Spinal cord (tissue), 10 donors: ENCODE measurements around the gene TMEM132A. TPM values are rescaled to one million over a fixed set of nuclear protein-coding genes. Genes with fewer than 3 reads are reported as not detected.

Experiments
- DNase-seq, 6 donors: peaks; one replicate each; pipeline versions ENCODE4 v3.0.0 to v3.0.0-alpha.2; 2013 to 2015; ENCODE audit warnings: low spot score in 6 of 6, low read depth in 4 of 6
- H3K27ac ChIP-seq: one replicate; pipeline ENCODE4 v1.5.1; 2013; ENCODE audit warnings: low read depth, low read length, control low read depth
- H3K27me3 ChIP-seq: one replicate; pipeline ENCODE4 v1.6.1; 2013; ENCODE audit warnings: low read length; ENCODE audit not compliant: control insufficient read depth, insufficient read depth
- H3K36me3 ChIP-seq: one replicate; pipeline ENCODE4 v1.6.1; 2013; ENCODE audit warnings: low read length; ENCODE audit not compliant: control insufficient read depth, insufficient read depth
- H3K4me1 ChIP-seq: one replicate; pipeline ENCODE4 v1.6.1; 2013; ENCODE audit warnings: low read length; ENCODE audit not compliant: control insufficient read depth, insufficient read depth
- H3K4me3 ChIP-seq: one replicate; pipeline ENCODE4 v1.5.1; 2013; ENCODE audit warnings: low read depth, low read length, control low read depth
- H3K9me3 ChIP-seq: one replicate; pipeline ENCODE4 v1.6.1; 2013; ENCODE audit warnings: low read length; ENCODE audit not compliant: control insufficient read depth, insufficient read depth
- WGBS: methylation state at CpG from one replicate; pipeline ENCODE4 v1.1.5; 2013; ENCODE audit warnings: missing lambda C conversion rate; ENCODE audit not compliant: insufficient coverage; 5-methylcytosine and 5-hydroxymethylcytosine counted together
- long read RNA-seq, 4 donors: transcript quantifications; one replicate each; lab custom pipeline, GENCODE V29; 2026
- polyA plus RNA-seq, 2 donors: library from polyadenylated mRNA; unstranded; fragments of 120-200 nt; gene quantifications; one replicate each; pipeline ENCODE4 v1.2.1, GENCODE V29; 2013; ENCODE audit not compliant: insufficient read length in 2 of 2
- total RNA-seq, 2 donors: library from RNA; depleted of rRNA in 1 of 2; stranded (reverse); fragments of 120-200 nt in 1 of 2; fragments of >200 nt in 1 of 2; gene quantifications; one replicate each; pipeline versions ENCODE4 v1.2.3 to v1.2.4, GENCODE V29; 2013 to 2014
- donor health status: healthy.

Gene TMEM132A
- 100 to 1,000 TPM in 1 of 2 donors, 10 to 100 TPM in 1; 59.0 to 114 TPM for total RNA-seq
- polyA plus RNA-seq = 100 to 1,000 TPM; 198 to 222 TPM
- long read RNA-seq, donor 1, transcript TMEM132A-201 (11 exons, 3,480 nt) = major isoform, 8 of 16 reads
- long read RNA-seq, donor 1, transcript TMEM132A-202 (11 exons, 3,346 nt) = major isoform, 8 of 16 reads
- long read RNA-seq, donor 1, partial matches to known transcripts = 0 of 16 reads
- long read RNA-seq, donor 1, other reads (novel, unspliced or antisense) = 0 of 16 reads
- long read RNA-seq, donor 2, partial matches to known transcripts = 7 of 14 reads
- long read RNA-seq, donor 2, other reads (novel, unspliced or antisense) = 0 of 14 reads
- long read RNA-seq, donor 3, partial matches to known transcripts = 14 of 19 reads
- long read RNA-seq, donor 3, other reads (novel, unspliced or antisense) = 0 of 19 reads
- long read RNA-seq, donor 4, partial matches to known transcripts = 0 of 3 reads
- long read RNA-seq, donor 4, other reads (novel, unspliced or antisense) = 0 of 3 reads

DNA sequence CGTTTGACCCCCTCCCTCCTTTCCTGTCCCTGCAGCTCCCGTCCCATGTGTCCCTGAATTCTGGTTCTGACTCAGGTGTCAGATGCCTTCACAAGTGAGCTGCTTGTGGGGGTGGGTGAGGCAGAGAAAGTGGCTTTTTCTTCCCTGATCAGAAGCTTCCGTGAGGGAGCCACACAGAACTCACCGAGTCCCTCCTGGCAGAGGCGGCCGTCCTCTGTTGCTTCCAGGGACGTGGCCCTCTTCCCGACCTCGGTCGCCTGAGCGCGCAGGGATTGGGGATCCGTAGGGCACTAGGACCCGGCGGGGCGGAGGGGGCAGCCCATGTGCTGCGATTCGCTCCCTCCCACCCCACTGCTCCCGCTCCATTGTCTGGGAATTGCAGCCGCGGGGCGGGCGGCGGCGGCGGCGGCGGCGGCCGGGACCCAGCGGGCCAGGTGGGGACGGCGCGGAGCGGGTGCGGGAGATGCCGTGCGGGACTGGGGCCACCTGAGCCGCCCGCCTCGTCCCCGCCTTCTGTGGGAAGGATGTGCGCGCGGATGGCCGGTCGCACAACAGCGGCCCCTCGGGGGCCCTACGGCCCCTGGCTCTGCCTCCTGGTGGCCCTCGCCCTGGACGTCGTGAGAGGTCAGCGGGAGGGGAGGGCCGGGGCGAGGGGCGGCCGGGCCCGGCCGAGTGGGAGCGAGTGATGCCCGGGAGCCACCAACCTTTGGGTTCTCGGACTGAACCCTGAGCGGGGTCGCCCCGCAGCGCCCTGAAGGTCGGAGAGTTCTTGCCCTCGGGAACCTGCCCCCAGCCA, at the start of gene TMEM132A:
Gene TMEM132A, plus strand, starts transcription at position 351 of the 796 bp plus-strand sequence. Its CDS starts 174 bp downstream, at position 525.
- Histone ChIP-seq H3K4me1 (peaks cover 56% of the 10 kb centered on the region), H3K27ac (peak within 1 kb of the TSS; percentile 15), H3K9me3 (no peaks in the 10 kb centered on the region), H3K27me3 (peaks cover 2% of the 10 kb centered on the region), H3K4me3 (peak within 1 kb of the TSS; percentile 66), H3K36me3 (peaks cover 67% of the 10 kb centered on the region)
- under 1% methylated on average over 67 of the region's 69 CpGs for WGBS
- peak in 3 of 6 donors; percentile 64 to 95 (median 94) for DNase-seq

- no peaks in the 10 kb centered on the region for H3K27me3 ChIP-seq
- no peak overlapping the region for H3K27ac ChIP-seq
- DNase-seq = no peak
- H3K36me3 ChIP-seq = peaks cover 17% of the 10 kb centered on the region
- H3K4me1 ChIP-seq = peaks cover 28% of the 10 kb centered on the region
- H3K4me3 ChIP-seq = no peak overlapping the region
- H3K9me3 ChIP-seq = no peaks in the 10 kb centered on the region
- 98% methylated on average over 5 of the region's 7 CpGs for WGBS
These were observed 48.7 kb upstream of the TMEM132A start for GRCh38 chr11:60875366-60876167.

- Histone ChIP-seq H3K36me3 (peaks cover 19% of the 10 kb centered on the region), H3K27ac (no peak overlapping the region), H3K9me3 (no peaks in the 10 kb centered on the region), H3K4me3 (no peak overlapping the region), H3K4me1 (peaks cover 26% of the 10 kb centered on the region), H3K27me3 (no peaks in the 10 kb centered on the region)
- no peak for DNase-seq
- 93% methylated on average over 2 of the region's 2 CpGs for whole genome bisulfite sequencing
These were observed 48.1 kb upstream of the TMEM132A start for GRCh38 chr11:60876168-60876485.

DNA sequence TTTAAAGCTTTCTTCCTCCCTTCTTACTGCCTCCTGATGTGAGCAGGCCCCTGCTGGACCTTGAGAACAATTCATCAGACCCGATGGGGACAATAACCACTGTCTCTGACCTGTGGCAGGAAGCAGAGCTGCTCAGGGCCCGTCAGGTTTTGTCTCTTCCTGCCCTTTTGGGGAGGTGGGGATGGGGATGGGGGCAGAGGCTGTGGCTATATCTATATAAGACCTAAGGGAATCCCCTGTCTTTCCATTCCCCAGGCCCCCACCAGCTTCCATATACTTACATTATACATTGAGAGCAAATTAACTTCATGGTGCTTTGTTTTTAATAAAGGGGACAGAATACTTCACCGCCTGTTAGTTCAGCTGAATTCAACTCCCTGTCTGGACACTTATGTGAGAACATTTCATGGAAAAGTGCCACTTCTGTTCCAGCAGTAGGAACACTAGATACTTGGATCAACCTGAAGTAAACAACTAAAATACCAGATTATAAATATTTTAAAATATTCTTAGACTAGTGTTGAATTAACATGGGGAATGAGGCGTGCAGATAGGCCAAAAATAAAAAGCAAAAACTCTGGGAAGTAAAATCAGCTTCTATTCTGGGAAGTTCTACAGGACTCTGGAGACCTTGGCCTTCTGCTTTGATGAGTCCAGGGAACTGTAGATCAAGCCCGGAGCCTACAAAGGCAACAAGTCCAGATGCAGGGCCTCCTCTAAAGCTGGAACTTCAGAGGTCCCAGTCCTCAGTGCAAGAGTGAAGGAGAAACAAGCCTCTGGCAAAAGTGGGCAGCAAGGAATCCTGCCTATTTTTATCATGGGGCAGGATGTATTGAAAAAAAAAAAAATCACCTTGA, 45.8 kb upstream of the TMEM132A start:
- WGBS = 63% methylated on average over 3 of the region's 5 CpGs
- peaks cover 19% of the 10 kb centered on the region for H3K36me3 ChIP-seq
- H3K27ac ChIP-seq = peak overlapping the region; percentile 10
- no peaks in the 10 kb centered on the region for H3K9me3 ChIP-seq
- no peaks in the 10 kb centered on the region for H3K27me3 ChIP-seq
- H3K4me1 ChIP-seq = peaks cover 11% of the 10 kb centered on the region
- DNase-seq = no peak
- H3K4me3 ChIP-seq = no peak overlapping the region

DNA sequence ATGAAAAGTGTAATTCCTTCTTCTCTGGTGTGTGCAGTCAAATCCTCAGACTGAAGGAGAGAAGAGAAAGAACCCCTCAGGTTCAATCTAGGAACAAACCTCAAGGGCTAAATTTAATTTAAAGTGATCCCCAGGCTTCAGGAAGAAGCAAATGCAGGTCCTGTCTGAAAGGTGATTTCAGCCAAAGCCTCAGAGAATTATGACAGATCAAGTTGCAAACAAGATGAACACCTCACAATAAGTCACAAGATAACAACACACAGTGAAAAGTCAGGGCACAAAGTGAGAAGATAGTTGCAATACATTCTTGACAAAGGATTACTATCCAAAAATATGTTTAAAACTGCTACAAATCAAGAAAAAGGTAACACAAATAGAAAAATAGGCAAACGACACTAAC, 45.2 kb upstream of the TMEM132A start:
- Histone ChIP-seq H3K36me3 (peaks cover 19% of the 10 kb centered on the region), H3K27me3 (no peaks in the 10 kb centered on the region), H3K4me3 (no peak overlapping the region), H3K27ac (peak overlapping the region; percentile 10), H3K9me3 (no peaks in the 10 kb centered on the region), H3K4me1 (peaks cover 11% of the 10 kb centered on the region)
- no peak for DNase-seq
- WGBS = no CpG with 5 or more reads among the region's 1 CpG

DNA sequence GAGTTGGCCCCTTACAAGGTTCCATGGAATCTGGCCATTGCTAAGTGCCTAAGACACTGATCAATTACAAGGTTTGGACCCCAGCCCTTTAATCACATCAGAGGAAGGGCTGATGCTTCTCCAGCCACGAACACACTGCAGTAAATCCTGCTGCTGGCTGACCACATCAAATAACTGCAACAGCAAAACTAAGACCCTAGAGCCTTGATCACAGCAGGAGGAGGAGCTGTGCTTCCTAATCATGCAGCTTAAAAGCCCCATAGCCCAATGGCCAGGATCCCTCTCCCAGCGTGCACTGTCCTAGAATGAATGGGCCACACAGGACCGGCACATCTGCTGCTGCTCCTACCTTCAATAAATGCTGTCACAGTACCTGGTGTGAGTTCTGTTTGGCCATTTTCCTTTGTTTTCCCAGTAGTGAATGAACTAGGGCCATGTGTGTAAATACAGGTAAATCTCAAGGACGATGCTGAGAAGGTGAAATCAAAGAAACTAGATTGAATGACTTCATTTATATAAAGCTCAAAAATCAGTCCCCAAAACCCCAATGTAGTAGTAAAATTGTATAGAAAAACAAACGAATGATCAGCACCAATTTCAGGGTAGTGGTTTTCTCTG, 44.2 kb upstream of the TMEM132A start:
- WGBS = 44% methylated on average over 2 of the region's 5 CpGs
- Histone ChIP-seq H3K27me3 (no peaks in the 10 kb centered on the region), H3K4me1 (peaks cover 8% of the 10 kb centered on the region), H3K9me3 (no peaks in the 10 kb centered on the region), H3K27ac (no peak overlapping the region), H3K4me3 (no peak overlapping the region), H3K36me3 (peaks cover 12% of the 10 kb centered on the region)
- DNase-seq = peak in 1 of 6 donors; percentile 41

- Histone ChIP-seq H3K27me3 (no peaks in the 10 kb centered on the region), H3K4me3 (no peak overlapping the region), H3K36me3 (peaks cover 8% of the 10 kb centered on the region), H3K4me1 (peaks cover 8% of the 10 kb centered on the region), H3K27ac (peak overlapping the region; percentile 3), H3K9me3 (no peaks in the 10 kb centered on the region)
- WGBS = 77% methylated on average over 8 of the region's 8 CpGs
- no peak for DNase-seq
These were observed 43.5 kb upstream of the TMEM132A start for GRCh38 chr11:60880643-60881282.

- Histone ChIP-seq H3K4me3 (no peak overlapping the region), H3K36me3 (peaks cover 18% of the 10 kb centered on the region), H3K27ac (no peak overlapping the region), H3K4me1 (no peaks in the 10 kb centered on the region), H3K27me3 (no peaks in the 10 kb centered on the region), H3K9me3 (no peaks in the 10 kb centered on the region)
- peak in 2 of 6 donors; percentile 48 to 55 for DNase-seq
- WGBS = 61% methylated on average over 5 of the region's 5 CpGs
These were observed 36.7 kb upstream of the TMEM132A start for GRCh38 chr11:60887556-60887955.
